ENCODE measurements around the gene PDE3B.
"Not testable (repeated sequence)": the region's sequence is repeated elsewhere in the genome, so short reads cannot be mapped to it uniquely, and the experiment has no call there.

Gene PDE3B

GRCh38 chr11:14783788-14784187 lies 140.2 kb downstream of the PDE3B start:
- no peak for DNase-seq (ENCODE audit: low read depth in 2 of 2)
- no peak overlapping the region for H3K4me3 ChIP-seq (replicated peaks in 1 of 2; ENCODE audit: low read depth in 2 of 2, low read length in 2 of 2)
- TF ChIP-seq, protein P1, sequence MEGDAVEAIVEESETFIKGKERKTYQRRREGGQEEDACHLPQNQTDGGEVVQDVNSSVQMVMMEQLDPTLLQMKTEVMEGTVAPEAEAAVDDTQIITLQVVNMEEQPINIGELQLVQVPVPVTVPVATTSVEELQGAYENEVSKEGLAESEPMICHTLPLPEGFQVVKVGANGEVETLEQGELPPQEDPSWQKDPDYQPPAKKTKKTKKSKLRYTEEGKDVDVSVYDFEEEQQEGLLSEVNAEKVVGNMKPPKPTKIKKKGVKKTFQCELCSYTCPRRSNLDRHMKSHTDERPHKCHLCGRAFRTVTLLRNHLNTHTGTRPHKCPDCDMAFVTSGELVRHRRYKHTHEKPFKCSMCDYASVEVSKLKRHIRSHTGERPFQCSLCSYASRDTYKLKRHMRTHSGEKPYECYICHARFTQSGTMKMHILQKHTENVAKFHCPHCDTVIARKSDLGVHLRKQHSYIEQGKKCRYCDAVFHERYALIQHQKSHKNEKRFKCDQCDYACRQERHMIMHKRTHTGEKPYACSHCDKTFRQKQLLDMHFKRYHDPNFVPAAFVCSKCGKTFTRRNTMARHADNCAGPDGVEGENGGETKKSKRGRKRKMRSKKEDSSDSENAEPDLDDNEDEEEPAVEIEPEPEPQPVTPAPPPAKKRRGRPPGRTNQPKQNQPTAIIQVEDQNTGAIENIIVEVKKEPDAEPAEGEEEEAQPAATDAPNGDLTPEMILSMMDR (IDR thresholded peaks at IDR 0.05; ENCODE audit: low read depth, low read length): no peak

DNA sequence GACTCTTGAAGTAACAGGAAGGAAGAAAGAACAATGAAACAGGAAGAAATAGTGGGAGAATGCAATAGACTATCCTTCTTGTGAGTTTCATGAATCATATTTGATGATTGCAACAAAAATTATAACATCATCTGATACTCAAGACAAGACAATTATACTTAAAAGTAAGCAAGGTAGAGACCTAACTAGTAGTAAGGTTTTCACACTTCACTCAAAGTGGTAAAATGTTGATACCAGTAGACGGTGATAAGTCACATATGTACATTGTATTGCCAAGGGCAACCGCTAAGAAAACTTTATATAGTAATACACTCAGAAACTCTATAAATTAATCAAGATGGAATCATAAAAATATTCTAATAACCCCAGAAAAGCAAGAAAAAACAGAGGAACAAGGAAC lies 140.6 kb downstream of the PDE3B start:
- H3K4me3 ChIP-seq (replicated peaks in 1 of 2; ENCODE audit: low read depth in 2 of 2, low read length in 2 of 2): no peak overlapping the region
- no peak for DNase-seq (ENCODE audit: low read depth in 2 of 2)
- TF ChIP-seq, protein P1 (IDR thresholded peaks at IDR 0.05; ENCODE audit: low read depth, low read length): no peak

GRCh38 chr11:14789879-14790484 lies 146.4 kb downstream of the PDE3B start:
- DNase-seq (ENCODE audit: low read depth in 2 of 2): peak; percentile 20 to 48
- TF ChIP-seq, protein P1 (IDR thresholded peaks at IDR 0.05; ENCODE audit: low read depth, low read length): peak; percentile 64
- no peak overlapping the region for H3K4me3 ChIP-seq (replicated peaks in 1 of 2; ENCODE audit: low read depth in 2 of 2, low read length in 2 of 2)

DNA sequence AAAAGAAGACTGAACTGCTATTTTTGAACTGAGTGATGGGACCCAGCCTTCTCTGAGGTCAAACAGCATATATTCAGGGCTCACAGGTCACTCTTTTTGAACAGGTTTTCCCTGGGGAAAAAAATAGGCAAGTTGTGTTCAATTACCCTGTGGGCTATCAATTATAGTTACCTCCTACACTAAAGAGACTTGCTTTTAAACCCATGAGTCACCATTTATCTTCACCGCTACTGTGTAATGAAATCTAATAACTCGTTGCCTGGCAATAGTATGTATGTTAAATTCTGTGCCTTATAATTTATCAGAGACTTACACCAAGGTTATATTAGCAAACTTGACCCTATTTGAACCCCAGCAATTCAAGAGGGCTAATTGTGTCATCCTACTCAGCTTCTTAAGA lies 149.9 kb downstream of the PDE3B start:
- TF ChIP-seq, protein P1 (IDR thresholded peaks at IDR 0.05; ENCODE audit: low read depth, low read length): no peak
- DNase-seq (ENCODE audit: low read depth in 2 of 2): peak in 1 of 2 donors; percentile 3
- no peak overlapping the region for H3K4me3 ChIP-seq (replicated peaks in 1 of 2; ENCODE audit: low read depth in 2 of 2, low read length in 2 of 2)

DNA sequence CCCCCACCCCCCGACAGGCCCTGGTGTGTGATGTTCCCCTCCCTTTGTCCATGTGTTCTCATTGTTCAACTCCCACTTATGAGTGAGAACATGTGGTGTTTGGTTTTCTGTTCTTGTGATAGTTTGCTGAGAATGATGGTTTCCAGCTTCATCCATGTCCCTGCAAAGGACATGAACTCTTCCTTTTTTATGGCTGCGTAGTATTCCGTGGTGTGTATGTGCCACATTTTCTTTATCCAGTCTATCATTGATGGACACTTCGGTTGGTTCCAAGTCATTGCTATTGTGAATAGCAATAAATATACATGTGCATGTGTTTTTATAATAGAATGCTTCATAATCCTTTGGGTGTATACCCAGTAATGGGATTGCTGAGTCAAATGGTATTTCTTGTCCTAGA lies 152.4 kb downstream of the PDE3B start:
- DNase-seq (ENCODE audit: low read depth in 2 of 2): not testable (repeated sequence)

GRCh38 chr11:14803846-14804245 lies 160.2 kb downstream of the PDE3B start:
- no peak overlapping the region for H3K4me3 ChIP-seq (replicated peaks in 1 of 2; ENCODE audit: low read depth in 2 of 2, low read length in 2 of 2)
- DNase-seq (ENCODE audit: low read depth in 2 of 2): no peak
- TF ChIP-seq, protein P1 (IDR thresholded peaks at IDR 0.05; ENCODE audit: low read depth, low read length): no peak

More for the DNA sequence above, 152.4 kb downstream of the PDE3B start:
- H3K4me3 ChIP-seq (replicated peaks in 1 of 2; ENCODE audit: low read depth in 2 of 2, low read length in 2 of 2): not testable (repeated sequence)

GRCh38 chr11:14809466-14809865 lies 165.9 kb downstream of the PDE3B start:
- DNase-seq (ENCODE audit: low read depth in 2 of 2): no peak
- no peak overlapping the region for H3K4me3 ChIP-seq (replicated peaks in 1 of 2; ENCODE audit: low read depth in 2 of 2, low read length in 2 of 2)
- TF ChIP-seq, protein P1 (IDR thresholded peaks at IDR 0.05; ENCODE audit: low read depth, low read length): no peak

All from cardiac fibroblast (primary cell).